Measurements from ENCODE around the gene TBX2.
A peak's percentile ranks its signal among the peaks of the same experiment; 100 is the strongest.
"Not testable (repeated sequence)": the region's sequence is repeated elsewhere in the genome, so short reads cannot be mapped to it uniquely, and the experiment has no call there.

Gene TBX2

GRCh38 chr17:61399131-61400065 lies at the start of gene TBX2:
Gene TBX2, plus strand, starts transcription at chr17:61399843. Its CDS starts 334 bp downstream, at chr17:61400177.
- no peak for ATAC-seq
- Mint-ChIP-seq H3K4me1 (peaks cover 38% of the 10 kb centered on the region), H3K27ac (no peak within 1 kb of the TSS), H3K27me3 (peaks cover 73% of the 10 kb centered on the region), H3K36me3 (no peaks in the 10 kb centered on the region), H3K9me3 (peaks cover 2% of the 10 kb centered on the region), H3K4me3 (peak within 1 kb of the TSS; percentile 68)

DNA sequence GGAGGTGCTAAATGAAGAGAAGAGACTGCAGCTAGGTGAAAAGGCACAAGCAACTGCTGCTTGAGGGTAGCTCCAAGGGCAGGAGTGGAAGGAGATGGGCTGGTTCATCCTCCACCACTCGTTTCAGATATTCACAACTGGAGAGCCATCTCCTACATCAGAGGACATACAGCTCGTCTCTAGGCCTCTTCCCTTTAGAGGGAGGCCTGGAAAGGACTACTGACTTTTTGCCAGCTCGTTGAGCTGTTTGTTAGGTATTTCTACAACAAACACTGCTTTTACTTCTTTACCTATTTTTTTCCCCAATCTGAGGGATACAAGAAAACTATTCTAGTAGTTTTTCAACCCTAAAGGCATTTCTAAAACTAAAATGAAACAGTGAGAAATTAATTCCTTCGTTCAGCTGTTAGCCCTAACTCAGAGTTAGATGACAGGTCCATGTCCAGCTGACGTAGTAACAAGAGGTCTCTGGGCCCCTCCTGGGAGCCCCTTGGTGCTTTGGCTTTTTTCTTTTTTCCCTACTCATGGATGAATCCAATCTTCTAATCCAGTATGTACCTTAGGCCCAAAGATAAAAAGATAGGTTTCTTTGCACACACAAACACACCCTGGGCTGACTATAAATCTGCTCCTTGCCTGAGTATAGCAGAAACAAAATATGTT lies 47.8 kb upstream of the TBX2 start:
- H3K9me3 Mint-ChIP-seq = no peaks in the 10 kb centered on the region

DNA sequence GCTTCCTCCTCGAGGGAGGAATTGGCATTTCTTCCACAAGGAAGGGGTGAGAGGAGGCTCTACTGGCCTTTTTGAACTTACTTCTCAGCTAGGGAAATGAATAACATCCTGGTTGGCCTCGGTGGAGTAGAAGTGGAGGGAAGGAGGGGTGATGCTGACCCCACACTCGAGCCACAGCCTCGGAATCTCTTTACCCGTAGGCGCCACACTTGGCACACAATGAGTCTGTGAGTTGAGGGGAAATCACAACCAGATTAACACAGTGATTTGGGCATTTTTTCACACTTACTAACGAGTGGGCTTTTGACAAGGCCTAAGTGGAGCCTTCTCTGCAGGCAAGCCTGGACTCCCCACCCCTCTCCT lies 47.3 kb upstream of the TBX2 start:
- Mint-ChIP-seq H3K36me3 (peaks cover 6% of the 10 kb centered on the region), H3K27me3 (no peaks in the 10 kb centered on the region), H3K4me3 (no peak overlapping the region), H3K9me3 (no peaks in the 10 kb centered on the region), H3K27ac (no peak overlapping the region), H3K4me1 (no peaks in the 10 kb centered on the region)
- ATAC-seq = no peak

More for the DNA sequence above, 47.8 kb upstream of the TBX2 start:
- no peak for ATAC-seq
- Mint-ChIP-seq H3K27ac (no peak overlapping the region), H3K36me3 (peaks cover 6% of the 10 kb centered on the region), H3K27me3 (no peaks in the 10 kb centered on the region), H3K4me1 (no peaks in the 10 kb centered on the region), H3K4me3 (no peak overlapping the region)

DNA sequence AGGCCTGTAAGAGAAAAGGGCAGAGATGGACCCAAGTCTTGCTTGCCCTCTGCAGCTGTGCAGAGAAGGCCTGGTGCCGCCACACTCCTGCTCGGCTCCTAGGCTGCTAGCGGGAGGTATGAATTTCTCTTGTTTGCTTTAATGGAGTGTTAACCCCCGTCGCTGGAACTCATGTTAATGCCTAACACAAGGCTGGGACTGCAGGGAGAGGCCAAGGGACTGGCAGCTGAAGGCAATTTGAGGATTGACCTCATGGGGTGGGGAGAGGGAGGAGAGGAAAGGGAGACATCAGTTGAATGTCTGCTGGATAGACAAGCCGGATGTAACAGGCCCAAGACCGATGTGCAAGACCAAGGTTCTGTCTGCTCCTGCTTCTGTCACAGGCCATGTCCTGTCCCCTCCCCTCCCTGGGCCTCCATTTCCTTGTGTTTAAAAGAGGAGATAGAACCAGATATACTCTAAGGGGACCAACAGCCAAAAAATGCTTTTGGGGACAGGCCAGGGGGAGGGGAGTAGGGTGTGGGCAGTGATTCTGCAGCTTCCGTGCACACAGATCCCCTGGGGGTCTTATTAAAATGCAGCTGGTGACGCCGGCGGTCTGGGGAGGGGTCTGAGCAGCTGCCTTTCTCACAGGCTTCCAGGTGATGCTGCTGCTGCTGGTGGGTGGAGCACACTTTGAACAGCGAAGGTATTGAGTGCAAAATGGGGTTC lies 46.7 kb upstream of the TBX2 start:
- Mint-ChIP-seq H3K27me3 (no peaks in the 10 kb centered on the region), H3K9me3 (no peaks in the 10 kb centered on the region), H3K27ac (no peak overlapping the region), H3K4me1 (no peaks in the 10 kb centered on the region), H3K4me3 (no peak overlapping the region), H3K36me3 (peaks cover 6% of the 10 kb centered on the region)
- ATAC-seq = no peak

DNA sequence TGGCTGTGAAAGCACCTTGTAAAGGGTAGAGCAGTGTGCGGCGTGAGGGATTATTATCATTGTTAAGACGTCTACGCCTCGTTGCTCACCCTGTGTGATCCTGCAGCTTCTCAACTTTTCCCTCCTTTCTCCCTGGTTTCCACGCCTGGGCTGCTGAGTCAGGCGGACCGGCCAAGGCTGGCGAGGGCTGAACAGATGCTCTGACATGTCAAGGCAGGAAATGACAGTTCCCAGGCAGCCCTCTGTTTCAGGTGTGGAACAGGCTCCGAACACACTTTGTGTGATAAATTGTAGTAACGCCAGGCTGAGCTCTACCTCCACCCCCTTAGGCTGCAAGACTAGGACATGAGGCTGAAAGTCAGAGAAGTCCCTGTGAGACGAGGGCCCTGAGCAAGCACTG lies 46.0 kb upstream of the TBX2 start:
- Mint-ChIP-seq H3K27me3 (no peaks in the 10 kb centered on the region), H3K27ac (no peak overlapping the region), H3K4me1 (no peaks in the 10 kb centered on the region), H3K4me3 (no peak overlapping the region), H3K36me3 (peaks cover 6% of the 10 kb centered on the region), H3K9me3 (no peaks in the 10 kb centered on the region)
- no peak for ATAC-seq

DNA sequence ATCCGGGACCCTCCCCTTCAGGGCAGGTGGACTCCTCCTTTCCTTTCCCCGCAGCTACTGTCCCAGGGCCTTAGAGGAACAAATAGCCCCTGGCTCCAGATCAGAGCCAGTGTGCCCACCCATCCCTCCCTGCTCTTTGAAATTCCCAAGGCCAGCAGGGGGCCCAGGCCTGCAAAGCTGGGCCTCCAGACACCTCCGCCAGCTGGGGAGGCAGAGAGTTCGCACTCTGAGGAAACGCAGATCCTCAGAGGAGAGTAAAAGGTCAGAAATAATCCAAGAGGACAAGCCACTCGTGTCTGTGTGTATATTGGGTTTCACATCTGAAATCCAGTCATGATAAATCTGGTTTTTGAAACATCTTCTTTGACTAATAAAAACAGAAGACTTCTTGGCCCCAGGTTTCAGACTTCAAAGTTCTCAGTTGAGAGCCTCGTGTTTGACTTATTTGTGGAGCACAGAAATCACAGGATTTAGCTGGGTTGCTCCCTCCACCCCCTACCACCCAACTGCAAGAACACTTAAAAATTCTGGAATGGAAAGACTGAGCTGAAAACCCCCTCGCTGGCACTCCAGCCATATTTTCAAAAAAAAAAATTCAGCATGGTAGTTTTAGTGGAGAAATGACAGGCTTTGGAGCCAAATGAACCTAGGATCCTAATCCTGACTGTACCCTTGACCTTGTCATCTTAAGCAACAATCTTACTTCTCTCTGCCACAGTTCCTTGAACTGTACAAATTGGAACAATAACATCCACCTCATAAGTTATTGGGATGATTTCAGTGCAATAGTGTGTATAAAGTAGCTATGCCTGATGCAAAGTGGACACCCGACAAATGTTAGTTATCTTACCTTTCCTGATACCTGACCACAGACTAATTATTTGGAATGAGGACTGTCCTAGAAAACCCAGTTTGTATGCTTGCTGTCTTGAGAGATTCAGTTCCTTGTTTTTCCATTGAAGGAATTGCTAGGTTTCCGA lies 44.5 kb upstream of the TBX2 start:
- H3K4me1 Mint-ChIP-seq = no peaks in the 10 kb centered on the region
- no peaks in the 10 kb centered on the region for H3K9me3 Mint-ChIP-seq
- no peak overlapping the region for H3K4me3 Mint-ChIP-seq
- H3K27me3 Mint-ChIP-seq = no peaks in the 10 kb centered on the region
- no peak overlapping the region for H3K27ac Mint-ChIP-seq
- peaks cover 6% of the 10 kb centered on the region for H3K36me3 Mint-ChIP-seq
- no peak for ATAC-seq

- H3K27ac Mint-ChIP-seq, ATAC-seq, H3K4me1 Mint-ChIP-seq, H3K36me3 Mint-ChIP-seq, H3K27me3 Mint-ChIP-seq, H3K4me3 Mint-ChIP-seq, H3K9me3 Mint-ChIP-seq: not testable (repeated sequence)
Measured at GRCh38 chr17:61357061-61357460, 42.6 kb upstream of the TBX2 start.

GRCh38 chr17:61359513-61359912 lies 40.1 kb upstream of the TBX2 start:
- not testable (repeated sequence) for H3K4me1 Mint-ChIP-seq, H3K4me3 Mint-ChIP-seq, H3K27ac Mint-ChIP-seq, H3K36me3 Mint-ChIP-seq, H3K27me3 Mint-ChIP-seq, H3K9me3 Mint-ChIP-seq, ATAC-seq

- Mint-ChIP-seq H3K27me3 (no peaks in the 10 kb centered on the region), H3K27ac (no peak overlapping the region), H3K9me3 (no peaks in the 10 kb centered on the region), H3K4me1 (no peaks in the 10 kb centered on the region), H3K4me3 (no peak overlapping the region), H3K36me3 (no peaks in the 10 kb centered on the region)
- ATAC-seq = no peak
Measured at GRCh38 chr17:61360318-61360943, 39.2 kb upstream of the TBX2 start.

GRCh38 chr17:61361084-61361483 lies 38.6 kb upstream of the TBX2 start:
- no peak overlapping the region for H3K4me3 Mint-ChIP-seq

DNA sequence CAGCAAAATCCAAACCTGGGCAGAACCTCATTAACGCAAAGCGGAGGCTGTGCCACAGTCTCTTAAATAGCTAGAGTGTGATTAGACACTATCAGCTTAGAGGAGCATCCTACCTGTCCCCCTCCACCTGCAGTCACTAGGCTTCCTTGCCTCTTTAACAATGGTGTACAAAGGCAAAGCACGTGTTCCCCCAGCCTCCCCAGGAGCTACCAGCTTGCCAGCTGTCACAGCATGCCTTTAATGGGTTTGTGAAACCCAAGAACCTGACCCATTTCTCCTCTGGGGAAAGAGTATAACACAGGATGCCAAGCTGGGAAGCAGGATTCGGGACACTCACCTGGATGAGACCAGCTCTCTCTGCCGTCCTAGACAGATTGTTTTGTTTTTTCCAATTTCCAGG lies 37.2 kb upstream of the TBX2 start:
- Mint-ChIP-seq H3K27me3 (no peaks in the 10 kb centered on the region), H3K36me3 (no peaks in the 10 kb centered on the region), H3K9me3 (no peaks in the 10 kb centered on the region), H3K4me3 (no peak overlapping the region), H3K27ac (no peak overlapping the region), H3K4me1 (no peaks in the 10 kb centered on the region)
- no peak for ATAC-seq

More at GRCh38 chr17:61361084-61361483, 38.6 kb upstream of the TBX2 start:
- ATAC-seq = no peak
- Mint-ChIP-seq H3K27ac (no peak overlapping the region), H3K36me3 (no peaks in the 10 kb centered on the region), H3K4me1 (no peaks in the 10 kb centered on the region), H3K27me3 (no peaks in the 10 kb centered on the region), H3K9me3 (no peaks in the 10 kb centered on the region)

DNA sequence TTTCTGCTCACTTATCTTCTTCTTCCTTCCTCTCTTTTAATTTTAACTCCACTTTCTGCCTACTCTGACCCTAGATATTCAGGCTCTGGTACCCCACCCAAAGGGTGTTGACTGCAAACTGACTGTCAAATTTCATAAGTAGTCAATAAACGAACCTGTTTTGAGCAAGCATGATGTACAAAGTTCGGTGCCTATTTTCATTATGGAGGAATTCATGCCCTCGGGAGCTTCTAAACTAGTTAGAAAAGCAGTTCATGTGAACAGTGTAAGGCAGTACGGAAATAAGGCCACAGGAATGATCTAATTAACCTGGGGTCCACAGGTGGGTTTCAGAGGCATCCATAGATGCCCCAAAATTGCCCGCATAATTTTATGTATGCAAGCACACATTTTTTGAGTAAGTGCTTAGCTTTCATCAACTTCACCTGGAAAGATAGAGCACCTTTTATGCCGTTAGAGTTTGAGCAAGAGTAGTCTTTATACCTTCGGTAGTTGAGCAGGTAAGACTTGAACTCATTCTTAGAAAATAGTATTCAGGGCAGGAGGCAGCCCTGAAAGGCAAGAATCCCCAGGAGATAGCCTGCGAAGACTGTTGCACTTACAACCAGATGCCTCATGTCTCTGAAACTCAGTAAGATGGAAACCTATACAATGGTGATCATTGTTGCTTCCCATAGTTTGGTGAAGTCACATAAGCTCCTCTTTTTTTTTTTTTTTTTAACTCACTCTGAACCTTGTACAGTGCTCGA lies 36.6 kb upstream of the TBX2 start:
- ATAC-seq = no peak
- H3K36me3 Mint-ChIP-seq = no peaks in the 10 kb centered on the region
- no peaks in the 10 kb centered on the region for H3K27me3 Mint-ChIP-seq
- no peak overlapping the region for H3K4me3 Mint-ChIP-seq
- no peaks in the 10 kb centered on the region for H3K9me3 Mint-ChIP-seq
- no peaks in the 10 kb centered on the region for H3K4me1 Mint-ChIP-seq
- no peak overlapping the region for H3K27ac Mint-ChIP-seq

DNA sequence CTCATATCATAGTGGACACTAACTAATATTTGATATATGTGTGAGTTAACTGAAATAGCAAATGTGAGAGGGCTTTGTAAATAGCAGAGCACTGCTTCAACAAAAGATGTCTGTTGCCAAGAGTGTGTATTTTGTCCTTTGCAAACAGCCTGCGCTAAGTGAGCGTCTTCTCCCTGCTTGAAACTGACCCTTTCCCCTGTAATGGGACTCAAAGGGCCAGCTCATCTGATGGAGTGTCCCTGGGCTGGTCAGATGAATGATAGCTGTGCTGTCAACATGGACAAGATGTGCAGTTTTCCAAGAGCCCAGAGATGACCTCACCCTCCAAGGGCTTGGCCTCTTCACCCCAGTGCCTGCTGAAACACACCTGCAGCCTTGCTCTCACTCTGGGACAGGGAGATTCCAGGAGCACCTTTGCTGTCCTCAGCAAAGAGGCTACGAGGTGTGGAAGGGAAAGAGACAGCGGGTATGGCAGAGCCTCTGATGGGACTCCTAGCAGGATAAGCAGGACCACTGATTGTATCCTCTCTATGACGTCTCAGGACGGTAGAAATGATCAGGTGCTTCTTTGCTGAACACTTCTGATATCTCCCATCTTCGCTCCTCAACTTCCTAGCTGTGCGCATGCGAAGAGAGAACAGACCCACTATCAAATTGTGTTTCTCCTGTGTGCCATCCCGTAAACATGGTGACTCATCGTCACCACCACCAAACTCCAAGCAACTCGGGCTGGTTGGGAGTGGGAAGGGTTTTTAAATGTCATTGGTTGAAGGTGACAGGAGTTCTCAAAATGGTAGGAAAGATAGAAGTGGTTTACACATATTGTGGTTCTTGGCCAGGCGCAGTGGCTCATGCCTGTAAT lies 35.8 kb upstream of the TBX2 start:
- Mint-ChIP-seq H3K4me3 (no peak overlapping the region), H3K27ac (no peak overlapping the region), H3K9me3 (no peaks in the 10 kb centered on the region), H3K36me3 (no peaks in the 10 kb centered on the region), H3K4me1 (no peaks in the 10 kb centered on the region), H3K27me3 (no peaks in the 10 kb centered on the region)
- ATAC-seq = no peak

Measured in stimulated activated memory B cell treated with anti-CD40 and anti-IgM and Interleukin-4, amounts not matched to agents 10 μg/mL and 1 μg/mL and 100 μg/mL, for 72 hours (primary cell).